ENCODE results near the gene CXCL12.

CXCL12 gene

DNA sequence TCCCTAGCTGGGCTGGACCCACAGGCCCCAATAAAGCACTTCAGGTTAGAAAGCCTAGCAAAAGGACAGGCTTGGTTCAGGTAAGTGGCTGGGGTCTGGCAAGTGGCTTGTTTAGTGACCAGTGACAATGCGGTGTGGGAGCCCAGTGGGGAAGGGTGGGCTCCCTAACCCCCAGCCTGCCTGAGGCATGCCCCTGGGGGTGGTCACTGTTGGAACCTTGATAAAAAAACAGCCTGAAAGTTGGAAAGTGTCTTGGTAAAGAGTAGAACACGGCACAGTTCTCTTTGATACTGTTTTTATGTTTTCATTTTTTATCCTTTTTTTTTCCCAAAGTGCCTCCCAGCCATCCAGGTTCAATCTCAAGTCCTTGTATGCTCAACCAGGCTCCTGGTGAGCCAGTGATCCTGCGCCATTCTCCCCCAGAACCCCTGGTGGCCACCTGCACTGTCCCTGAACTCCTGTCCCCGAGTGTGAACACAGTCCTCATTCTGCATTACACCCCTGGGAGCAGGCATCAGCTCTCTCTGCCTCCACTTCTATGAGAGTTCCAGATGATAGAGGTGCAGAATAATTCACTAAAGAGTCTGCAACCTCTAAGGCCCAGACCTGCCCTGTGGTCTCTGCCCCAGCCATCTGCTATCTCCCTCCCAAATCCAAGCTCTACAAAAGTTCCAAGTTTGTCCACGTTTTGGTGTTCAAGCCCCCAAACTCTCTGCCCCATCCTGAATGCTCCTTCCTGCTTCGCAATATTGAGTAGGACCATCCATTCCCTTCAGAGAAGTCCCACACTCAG, 15.0 kb upstream of the CXCL12 start:
- DNase-seq (ENCODE audit: low read depth in 2 of 2), result no peak

GRCh38 chr10:44398747-44399658, 14.1 kb upstream of the CXCL12 start:
- DNase-seq (ENCODE audit: low read depth in 2 of 2), result no peak

- no peak for DNase-seq (ENCODE audit: low read depth in 2 of 2)
These were observed 13.4 kb upstream of the CXCL12 start for GRCh38 chr10:44398271-44398670.

DNA sequence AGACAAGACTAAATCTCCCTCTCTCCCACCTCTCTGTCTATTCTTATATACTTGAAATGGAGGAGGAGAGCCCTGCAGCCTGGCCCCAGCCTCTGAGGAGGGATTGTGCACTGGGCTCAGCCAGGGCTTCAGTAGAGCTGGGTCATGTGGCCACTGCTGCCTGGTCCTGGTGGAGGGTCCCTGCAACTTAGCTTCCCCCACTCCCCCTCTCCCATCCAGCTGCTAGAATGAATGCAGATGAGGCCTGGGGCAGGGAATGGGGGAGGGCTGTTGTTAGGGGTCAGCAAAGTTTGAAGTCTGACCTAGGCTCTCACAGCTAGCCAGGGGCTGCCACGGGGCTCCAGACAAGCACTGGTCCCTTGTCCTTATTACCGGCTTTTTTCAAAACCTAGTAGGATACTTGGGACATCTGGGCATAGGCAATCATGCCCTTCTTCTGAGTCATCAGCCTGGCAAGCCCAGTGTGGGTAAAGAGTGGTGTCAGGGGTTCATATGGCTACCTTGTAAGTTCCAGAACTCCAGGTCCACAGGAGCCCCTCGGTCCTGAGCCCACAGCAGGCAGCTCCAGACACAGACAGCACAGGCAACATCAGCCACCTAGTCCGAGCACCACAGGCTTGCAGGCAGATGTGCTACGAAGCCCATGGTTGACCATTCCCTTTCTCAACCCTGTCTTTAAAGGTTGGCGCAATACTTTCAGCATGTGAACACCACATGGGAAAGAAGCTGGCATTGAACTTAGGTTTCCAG, 12.8 kb upstream of the CXCL12 start:
- no peak for DNase-seq (ENCODE audit: low read depth in 2 of 2)

GRCh38 chr10:44396671-44397191, 11.8 kb upstream of the CXCL12 start:
- DNase-seq (ENCODE audit: low read depth in 2 of 2), result no peak

DNA sequence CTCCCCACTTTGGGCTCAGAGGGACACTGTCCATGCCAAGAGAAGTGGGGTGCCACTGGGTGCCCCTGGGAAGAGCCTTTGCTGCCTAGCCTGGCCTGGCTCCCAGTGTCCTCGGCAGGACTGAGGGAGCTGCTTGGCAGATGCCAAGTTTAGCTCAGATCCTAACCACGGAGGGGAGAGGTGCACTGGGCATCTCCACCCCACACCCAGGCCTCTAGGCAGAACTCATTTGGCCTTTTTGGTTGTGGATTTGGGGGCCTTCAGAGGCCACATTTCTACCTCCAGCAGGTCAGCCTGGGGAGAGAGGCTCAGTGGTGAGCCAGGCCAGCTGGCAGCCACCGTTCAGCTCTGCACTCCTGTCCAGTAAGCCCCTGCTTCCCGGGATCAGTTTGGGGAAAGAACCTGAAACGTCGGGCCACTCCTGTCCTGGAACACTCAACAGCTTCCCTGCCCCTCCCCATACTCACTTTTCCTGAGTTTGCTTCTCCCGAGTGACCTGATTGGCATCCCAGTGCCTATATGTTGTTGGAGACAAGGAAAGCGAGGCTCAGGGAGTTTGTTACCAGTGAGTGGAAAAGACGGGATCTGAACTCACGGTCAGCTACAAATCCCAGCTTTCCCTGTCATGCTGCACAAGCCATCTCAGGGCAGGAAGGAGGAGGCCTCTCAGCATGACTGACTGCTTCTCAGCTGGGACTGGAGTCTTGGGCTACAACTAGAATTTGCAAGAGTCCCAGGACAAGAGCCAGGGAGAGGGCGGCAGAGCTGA, 11.2 kb upstream of the CXCL12 start:
- DNase-seq (ENCODE audit: low read depth in 2 of 2), result no peak

GRCh38 chr10:44395396-44395795, 10.5 kb upstream of the CXCL12 start:
- DNase-seq (ENCODE audit: low read depth in 2 of 2), result no peak

GRCh38 chr10:44394696-44395381, 9.9 kb upstream of the CXCL12 start:
- DNase-seq (ENCODE audit: low read depth in 2 of 2), result no peak

- no peak for DNase-seq (ENCODE audit: low read depth in 2 of 2)
These were observed 9.1 kb upstream of the CXCL12 start for GRCh38 chr10:44393834-44394547.

- DNase-seq (ENCODE audit: low read depth in 2 of 2), result no peak
These were observed 8.2 kb upstream of the CXCL12 start for GRCh38 chr10:44393051-44393630.

GRCh38 chr10:44392420-44392819, 7.5 kb upstream of the CXCL12 start:
- DNase-seq (ENCODE audit: low read depth in 2 of 2), result no peak

- no peak for DNase-seq (ENCODE audit: low read depth in 2 of 2)
These were observed 7.1 kb upstream of the CXCL12 start for GRCh38 chr10:44391981-44392380.

GRCh38 chr10:44390585-44391072, 5.7 kb upstream of the CXCL12 start:
- no peak for DNase-seq (ENCODE audit: low read depth in 2 of 2)

DNA sequence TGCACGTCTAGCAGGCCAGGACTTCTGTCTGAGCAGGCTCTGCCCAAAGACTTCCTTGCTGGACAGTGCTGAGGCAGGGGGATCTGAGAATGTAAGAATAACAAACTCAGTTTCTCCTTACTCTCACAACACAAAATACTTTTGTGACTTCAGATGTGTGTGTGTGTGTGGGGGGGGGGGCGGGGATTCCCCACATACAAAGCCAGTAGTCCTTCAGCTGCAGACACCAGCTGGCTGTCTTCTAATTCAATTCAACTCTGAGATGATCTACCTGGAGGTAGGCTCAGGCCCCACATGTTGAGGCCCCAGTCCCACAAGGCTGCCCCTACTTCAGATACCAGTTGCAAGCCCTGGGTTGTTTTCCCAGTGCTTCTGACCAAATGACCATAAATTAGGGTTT, 4.7 kb upstream of the CXCL12 start:
- no peak for DNase-seq (ENCODE audit: low read depth in 2 of 2)

DNA sequence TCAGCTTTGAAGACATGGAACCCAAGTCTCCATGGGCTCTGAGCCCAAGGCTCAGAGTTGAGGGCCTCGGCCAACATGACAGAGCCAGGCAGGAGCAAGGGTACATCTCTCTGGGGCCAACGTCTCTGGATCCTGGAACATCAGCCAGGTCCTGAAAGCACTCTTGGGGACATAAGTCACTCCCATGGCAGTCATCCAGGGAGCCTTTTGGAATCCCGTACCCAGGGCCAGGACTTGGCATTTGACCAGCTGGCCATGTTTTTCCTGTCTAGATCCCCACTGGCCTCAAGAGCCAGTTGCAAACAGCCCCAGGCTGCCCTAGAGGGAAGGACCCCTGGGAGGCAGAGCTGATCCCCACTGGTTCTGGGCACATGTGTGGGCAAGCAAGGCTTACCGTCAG, 4.3 kb upstream of the CXCL12 start:
- no peak for DNase-seq (ENCODE audit: low read depth in 2 of 2)

DNA sequence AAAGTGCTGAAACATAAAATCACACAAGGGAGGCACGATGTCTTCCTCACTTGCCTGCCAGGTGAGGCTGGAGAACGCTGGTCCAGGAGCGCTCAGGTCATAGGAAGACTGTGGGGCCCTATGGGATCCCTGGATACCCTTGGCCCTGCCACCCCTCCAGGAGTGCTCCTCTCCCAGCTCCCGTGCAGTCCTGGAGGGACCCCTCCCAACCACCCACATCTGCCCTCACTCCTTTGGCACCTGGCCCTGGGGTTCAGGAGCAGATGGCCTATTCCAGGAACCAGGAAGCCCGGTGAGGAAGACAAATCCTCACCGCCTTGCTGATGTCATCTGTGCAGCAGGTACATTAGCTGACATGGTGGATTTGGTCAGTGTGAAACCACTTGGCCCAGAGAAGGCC, 3.7 kb upstream of the CXCL12 start:
- no peak for DNase-seq (ENCODE audit: low read depth in 2 of 2)

DNA sequence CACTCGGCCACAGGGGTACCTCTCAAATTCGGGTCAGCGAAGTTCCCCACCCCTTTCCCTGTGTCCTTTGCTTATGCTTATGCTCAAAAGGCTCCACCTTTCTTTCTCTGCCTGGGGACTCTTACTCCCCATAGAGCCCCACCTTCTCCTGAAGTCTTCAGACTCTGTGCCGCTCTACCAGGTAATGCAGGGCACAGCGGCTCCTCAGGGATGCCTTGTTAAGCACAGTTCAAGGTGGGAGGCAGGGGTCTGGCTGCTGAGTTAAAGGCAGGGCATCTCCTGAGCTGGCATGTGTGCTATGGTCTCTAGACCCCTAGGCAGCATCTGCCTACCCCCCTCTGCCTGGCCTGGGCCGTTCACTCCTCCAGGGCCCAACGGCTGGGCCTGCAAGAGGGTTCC, 3.0 kb upstream of the CXCL12 start:
- DNase-seq (ENCODE audit: low read depth in 2 of 2), result no peak

- peak; percentile 2 to 8 for DNase-seq (ENCODE audit: low read depth in 2 of 2)
These were observed 1.7 kb upstream of the CXCL12 start for GRCh38 chr10:44386546-44387052.
